GM18508 (cell line): Measurements from ENCODE around the gene DGLUCY.
"Not testable (repeated sequence)": the region's sequence is repeated elsewhere in the genome, so short reads cannot be mapped to it uniquely, and the experiment has no call there.

Experiments used
- ATAC-seq: cut with Tn5 transposase; IDR thresholded peaks from one replicate; pipeline ENCODE4 v1.9.1; 2021; ENCODE audit warnings: moderate number of reproducible peaks; ENCODE audit not compliant: insufficient read depth, unreplicated experiment

Gene DGLUCY

DNA sequence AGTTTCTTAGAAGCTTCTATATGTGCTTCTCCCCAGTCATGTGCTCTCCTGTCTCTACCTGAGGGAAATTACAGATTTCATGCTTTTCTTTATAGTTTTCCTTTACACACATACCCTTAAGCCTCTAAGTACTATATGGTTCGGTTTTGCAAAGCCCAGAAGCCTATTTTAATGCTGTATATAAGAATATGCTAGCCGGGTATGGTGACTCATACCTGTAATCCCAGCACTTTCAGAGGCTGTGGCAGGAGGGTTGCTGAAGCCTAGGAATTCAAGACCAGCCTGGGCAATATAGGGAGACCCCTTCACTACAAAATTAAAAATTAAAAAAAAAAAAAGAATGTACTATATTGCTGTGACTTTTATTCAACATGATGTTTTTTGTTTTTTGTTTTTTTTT lies 15.4 kb downstream of the DGLUCY start:
- ATAC-seq, result no peak

- ATAC-seq, result no peak
Observed at GRCh38 chr14:91135039-91135438, 21.2 kb downstream of the DGLUCY start.

- no peak for ATAC-seq
Observed at GRCh38 chr14:91138511-91139359, 24.9 kb downstream of the DGLUCY start.

- no peak for ATAC-seq
Observed at GRCh38 chr14:91139776-91140175, 25.9 kb downstream of the DGLUCY start.

DNA sequence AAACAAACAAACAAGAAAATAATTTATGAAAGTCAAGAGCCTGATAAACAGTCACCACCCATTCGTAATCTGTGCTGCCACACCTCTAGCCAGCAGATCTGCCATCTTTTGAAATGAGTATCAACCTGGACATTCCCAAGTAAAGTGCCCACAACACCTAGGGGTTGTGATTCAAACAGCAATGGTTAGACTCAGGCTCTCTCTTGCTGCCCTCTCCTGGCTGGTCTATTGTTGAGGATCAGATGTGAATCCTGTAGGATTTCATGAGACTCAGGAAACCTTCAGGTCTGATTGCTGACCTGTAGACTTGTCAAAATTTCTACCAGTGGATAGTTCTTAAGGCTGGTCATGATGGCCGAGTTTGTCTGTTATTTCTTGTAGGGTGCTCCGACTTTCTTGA lies 26.8 kb downstream of the DGLUCY start:
- no peak for ATAC-seq

- peak; percentile 85 for ATAC-seq
Observed at GRCh38 chr14:91142214-91142668, 28.4 kb downstream of the DGLUCY start.

DNA sequence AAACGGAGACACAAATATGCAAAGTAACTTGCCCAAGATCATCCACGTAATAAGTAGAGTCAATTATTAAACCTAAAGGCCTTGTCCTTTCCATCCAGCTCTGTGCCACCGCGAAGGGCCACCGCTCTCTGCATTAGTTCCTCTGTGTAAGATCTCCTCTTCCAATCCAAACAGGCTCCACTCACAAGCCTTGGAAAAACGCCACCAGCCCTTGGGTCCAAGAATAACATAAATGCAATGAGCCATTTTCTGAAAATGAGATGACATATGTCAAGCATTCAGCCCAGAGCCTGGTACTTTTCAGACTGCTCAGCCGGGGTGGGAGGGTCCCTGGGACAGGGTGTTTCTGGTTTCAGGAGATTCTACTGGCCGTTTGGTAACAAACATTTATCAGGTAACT lies 30.0 kb downstream of the DGLUCY start:
- ATAC-seq, result no peak

- ATAC-seq, result no peak
Observed at GRCh38 chr14:91144425-91145145, 30.7 kb downstream of the DGLUCY start.

DNA sequence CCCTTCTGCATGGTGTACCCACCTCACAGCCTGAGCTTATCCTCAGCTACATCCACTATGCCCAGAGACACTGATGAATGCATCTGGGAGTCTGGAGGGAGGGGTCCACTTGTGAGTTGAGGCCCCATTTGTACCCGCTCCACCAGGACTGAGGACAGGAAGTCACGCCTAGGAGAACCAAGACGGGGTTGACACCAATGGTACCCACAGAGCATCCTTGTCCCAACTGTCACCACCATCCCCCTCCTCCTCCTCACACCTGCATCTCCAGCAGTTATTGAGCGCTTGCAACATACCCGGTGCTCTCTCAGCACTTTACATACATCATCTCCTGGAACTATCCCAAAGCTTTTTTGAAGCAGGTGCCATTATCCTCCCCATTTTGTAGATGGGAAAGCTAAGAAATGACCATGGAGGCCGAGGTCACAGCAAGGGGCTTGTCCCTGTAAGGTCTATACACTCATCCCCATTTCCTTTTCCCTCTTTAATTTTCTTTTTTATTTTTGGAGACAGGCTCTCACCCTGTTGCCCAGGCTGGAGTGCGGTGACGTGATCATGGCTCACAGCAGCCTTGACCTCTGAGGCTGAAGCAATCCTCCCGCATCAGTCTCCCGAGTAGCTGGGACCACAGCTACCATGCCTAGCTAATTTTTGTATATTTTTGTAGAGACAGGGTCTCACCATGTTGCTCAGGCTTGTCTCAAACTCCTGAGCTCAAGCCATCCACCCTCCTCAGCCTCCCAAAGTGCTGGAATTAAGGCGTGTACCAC lies 31.7 kb downstream of the DGLUCY start:
- ATAC-seq, result no peak

GRCh38 chr14:91146661-91147060 lies 32.8 kb downstream of the DGLUCY start:
- ATAC-seq, result no peak

GRCh38 chr14:91149462-91149861 lies 35.6 kb downstream of the DGLUCY start:
- ATAC-seq, result no peak

GRCh38 chr14:91152499-91152898 lies 38.6 kb downstream of the DGLUCY start:
- no peak for ATAC-seq

- ATAC-seq, result no peak
Observed at GRCh38 chr14:91153360-91153759, 39.5 kb downstream of the DGLUCY start.

DNA sequence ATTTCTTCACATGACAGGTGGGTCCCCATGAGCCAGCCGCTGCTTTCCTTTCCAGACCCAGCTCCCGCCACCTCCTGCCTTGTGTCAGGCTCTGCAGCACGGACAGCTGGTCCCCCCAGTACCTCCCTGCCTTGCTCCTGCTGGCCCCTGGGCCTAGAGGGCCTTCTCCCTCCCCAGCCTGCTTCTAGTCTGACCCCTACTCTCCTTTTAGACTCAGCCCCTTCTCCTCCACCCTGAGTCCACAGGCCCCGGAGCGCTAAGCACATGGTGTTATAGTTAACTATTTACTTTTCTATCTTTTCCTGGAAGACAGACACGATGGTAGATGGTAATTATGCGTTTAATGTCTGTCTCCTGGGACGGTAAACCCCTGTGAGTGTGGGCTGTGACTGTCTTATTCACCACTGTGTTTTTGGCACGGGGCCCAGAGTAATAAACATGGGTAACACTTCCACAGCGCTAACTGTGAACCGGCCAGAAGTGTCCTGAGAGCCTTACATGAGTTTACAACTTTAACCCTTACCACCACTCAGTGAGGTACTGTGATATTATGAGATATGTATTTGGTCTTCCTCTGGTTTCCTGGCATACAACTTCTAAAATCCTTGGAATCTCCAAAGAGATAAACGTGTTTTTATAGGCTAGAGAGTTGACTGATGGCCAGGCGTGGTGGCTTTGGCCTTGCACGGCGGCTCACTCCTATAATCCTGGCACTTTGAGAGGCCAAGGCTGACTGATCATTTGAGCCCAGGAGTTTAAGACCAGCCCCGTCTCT lies 41.2 kb downstream of the DGLUCY start:
- no peak for ATAC-seq

DNA sequence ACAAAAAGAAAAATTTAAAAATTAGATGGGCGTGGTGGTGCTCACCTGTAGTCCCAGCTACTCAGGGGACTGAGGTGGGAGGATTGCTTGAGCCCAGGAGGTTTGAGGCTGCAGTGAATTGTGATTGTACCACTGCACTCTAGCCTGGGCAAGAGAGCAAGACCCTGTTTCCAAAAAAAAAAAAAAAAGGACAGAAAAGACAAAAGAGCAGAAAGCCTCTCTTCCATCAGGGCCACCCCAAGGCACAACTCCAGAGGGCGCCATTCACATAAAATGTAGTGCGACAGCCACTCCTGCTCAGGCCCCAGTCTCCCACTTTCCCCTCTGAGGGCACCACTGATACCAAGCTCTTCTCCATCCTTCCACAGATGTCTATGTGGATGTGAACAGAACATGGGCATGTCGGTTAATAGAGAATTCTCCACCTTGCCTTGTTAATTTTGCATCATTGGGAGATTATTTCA lies 41.8 kb downstream of the DGLUCY start:
- ATAC-seq, result no peak

DNA sequence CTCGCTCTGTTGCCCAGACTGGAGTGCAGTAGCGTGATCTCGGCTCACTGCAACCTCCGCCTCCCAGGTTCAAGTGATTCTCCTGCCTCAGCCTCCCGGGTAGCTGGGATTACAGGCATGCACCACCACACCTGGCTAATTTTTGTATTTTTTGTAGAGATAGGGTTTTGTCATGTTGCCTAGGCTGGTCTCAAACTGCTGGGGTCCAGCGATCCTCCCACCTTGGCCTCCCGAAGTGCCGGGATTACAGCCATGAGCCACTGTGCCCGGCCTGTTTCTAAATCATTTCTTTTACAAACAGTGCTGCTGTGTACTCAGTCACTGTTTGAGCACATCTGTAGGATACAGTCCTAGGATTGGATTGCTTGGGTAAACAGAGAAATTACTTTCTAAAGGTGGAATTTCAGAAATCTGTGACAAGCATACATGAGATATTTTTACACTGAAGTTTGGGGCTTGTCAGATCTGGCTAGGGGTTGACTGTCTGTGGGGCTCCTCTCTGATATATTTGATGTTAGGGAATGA lies 42.3 kb downstream of the DGLUCY start:
- ATAC-seq, result not testable (repeated sequence)

DNA sequence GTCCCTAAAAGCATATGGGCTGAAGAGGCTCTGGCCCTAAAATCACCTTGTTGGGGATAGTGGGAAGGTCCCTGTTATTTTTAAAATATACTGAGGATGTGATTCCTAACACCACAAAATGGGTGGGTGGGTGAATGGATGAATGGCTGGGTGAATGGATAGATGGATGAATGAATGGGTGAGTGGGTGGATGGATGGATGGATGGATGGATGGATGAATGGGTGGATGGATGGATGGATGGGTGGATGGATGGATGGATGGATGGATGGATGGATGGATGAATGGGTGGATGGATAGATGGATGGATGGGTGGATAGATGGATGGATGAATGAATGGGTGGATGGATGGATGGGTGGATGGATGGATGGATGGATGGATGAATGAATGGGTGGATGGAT lies 43.0 kb downstream of the DGLUCY start:
- ATAC-seq, result not testable (repeated sequence)

GRCh38 chr14:91158091-91158790 lies 44.4 kb downstream of the DGLUCY start:
- no peak for ATAC-seq

DNA sequence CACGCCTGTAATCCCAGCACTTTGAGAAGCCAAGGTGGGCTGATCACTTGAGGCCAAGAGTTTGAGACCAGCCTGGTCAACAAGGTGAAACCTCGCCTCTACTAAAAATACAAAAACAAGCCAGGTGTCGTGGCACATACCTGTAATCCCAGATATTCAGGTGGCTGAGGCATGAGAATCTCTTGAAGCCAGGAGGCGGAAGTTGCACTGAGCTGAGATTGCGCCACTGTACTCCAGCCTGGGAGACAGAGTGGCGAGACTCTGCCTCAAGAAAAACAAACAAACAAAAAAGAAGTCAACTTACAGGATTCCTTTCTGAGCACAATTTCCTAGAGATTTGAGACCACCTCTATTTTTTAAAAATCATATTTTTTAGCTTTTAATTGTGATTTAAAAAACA lies 45.3 kb downstream of the DGLUCY start:
- ATAC-seq, result no peak
